HEK293 (cell line): ENCODE results near the gene UBTD1.

Experiments
- ZNF514 ChIP-seq: fragments of 450-650 bp; formaldehyde crosslinking; IDR thresholded peaks from 2 replicates; pipeline ENCODE4 v1.5.1; 2016; ENCODE audit warnings: missing biosample characterization, missing genetic modification characterization
- ZNF701 ChIP-seq: fragments of 450-650 bp; formaldehyde crosslinking; IDR thresholded peaks from 2 replicates; pipeline ENCODE4 v1.5.1; 2016; ENCODE audit warnings: missing biosample characterization, missing genetic modification characterization
- TF ChIP-seq, protein P1 (sequence below): fragments of 450-650 bp; IDR thresholded peaks from 2 replicates; pipeline ENCODE4 v1.5.1; 2018; ENCODE audit warnings: missing biosample characterization, missing genetic modification characterization
- TF ChIP-seq, protein P2 (sequence below): fragments of 450-650 bp; formaldehyde crosslinking; IDR thresholded peaks from 2 replicates; pipeline ENCODE4 v1.5.1; 2016; ENCODE audit warnings: missing biosample characterization, missing genetic modification characterization

DNA sequence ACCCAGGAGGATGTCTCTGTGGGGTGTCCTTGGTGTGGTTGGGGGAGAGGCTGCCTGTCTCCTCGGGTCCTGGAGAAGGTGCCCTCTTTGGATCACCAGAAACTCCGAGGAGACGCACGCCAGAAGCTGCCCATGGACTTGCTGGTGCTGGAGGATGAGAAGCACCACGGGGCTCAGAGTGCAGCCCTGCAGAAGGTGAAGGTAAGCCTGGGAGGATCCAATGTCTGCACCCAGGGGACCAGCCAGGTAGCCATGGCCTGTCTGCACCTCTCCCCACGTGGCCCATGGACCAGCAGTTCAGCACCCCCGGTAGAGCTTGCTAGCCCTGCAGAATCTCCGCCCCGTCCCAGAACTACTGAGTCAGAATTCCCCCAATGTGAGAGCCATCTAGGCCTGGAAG, 79.0 kb downstream of the UBTD1 start:
- TF ChIP-seq ZNF701 (no peak), ZNF514 (tag by site-specific recombination) (no peak)
- TF ChIP-seq, protein P1, sequence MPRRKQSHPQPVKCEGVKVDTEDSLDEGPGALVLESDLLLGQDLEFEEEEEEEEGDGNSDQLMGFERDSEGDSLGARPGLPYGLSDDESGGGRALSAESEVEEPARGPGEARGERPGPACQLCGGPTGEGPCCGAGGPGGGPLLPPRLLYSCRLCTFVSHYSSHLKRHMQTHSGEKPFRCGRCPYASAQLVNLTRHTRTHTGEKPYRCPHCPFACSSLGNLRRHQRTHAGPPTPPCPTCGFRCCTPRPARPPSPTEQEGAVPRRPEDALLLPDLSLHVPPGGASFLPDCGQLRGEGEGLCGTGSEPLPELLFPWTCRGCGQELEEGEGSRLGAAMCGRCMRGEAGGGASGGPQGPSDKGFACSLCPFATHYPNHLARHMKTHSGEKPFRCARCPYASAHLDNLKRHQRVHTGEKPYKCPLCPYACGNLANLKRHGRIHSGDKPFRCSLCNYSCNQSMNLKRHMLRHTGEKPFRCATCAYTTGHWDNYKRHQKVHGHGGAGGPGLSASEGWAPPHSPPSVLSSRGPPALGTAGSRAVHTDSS: no peak
- TF ChIP-seq, protein P2, sequence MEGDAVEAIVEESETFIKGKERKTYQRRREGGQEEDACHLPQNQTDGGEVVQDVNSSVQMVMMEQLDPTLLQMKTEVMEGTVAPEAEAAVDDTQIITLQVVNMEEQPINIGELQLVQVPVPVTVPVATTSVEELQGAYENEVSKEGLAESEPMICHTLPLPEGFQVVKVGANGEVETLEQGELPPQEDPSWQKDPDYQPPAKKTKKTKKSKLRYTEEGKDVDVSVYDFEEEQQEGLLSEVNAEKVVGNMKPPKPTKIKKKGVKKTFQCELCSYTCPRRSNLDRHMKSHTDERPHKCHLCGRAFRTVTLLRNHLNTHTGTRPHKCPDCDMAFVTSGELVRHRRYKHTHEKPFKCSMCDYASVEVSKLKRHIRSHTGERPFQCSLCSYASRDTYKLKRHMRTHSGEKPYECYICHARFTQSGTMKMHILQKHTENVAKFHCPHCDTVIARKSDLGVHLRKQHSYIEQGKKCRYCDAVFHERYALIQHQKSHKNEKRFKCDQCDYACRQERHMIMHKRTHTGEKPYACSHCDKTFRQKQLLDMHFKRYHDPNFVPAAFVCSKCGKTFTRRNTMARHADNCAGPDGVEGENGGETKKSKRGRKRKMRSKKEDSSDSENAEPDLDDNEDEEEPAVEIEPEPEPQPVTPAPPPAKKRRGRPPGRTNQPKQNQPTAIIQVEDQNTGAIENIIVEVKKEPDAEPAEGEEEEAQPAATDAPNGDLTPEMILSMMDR (tag by site-specific recombination): no peak
